8988T (cell line): Measurements from ENCODE around the gene SERPINB13.
"Not testable (repeated sequence)": the region's sequence is repeated elsewhere in the genome, so short reads cannot be mapped to it uniquely, and the experiment has no call there.

Experiments
- DNase-seq: peaks from one replicate; pipeline ENCODE4 v3.0.0; 2011

Gene SERPINB13

DNA sequence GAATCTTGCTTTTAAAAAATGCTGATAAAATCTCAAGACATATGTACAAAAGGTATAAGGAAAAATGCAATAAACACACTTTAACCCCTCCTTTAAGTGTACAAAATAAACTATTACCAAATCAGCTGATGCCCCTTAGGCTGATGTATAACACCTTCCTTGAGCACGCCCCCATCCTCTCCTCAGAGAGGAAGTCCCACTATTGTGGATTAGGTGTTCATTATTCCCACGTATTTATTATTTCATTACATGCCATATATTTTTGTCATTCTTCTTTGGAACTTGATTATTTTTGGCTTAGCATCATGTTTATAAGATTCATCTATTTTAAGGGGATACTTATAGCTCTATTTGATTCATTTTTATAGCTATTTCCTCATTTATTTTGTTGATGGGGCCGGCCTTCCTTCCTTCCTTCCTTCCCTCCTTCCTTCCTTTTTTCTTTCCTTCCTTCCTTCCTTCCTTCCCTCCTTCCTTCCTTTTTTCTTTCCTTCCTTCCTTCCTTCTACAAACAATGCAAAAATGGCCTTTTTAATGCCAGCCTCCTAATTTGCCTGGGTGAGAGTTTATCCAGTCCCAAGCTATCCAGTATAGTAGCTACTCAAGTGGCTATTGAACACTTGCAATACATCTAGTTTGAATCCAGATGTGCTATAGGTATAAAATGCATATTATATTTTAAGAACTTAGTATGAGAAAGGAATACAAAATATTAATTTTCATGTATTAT lies 4.0 kb downstream of the SERPINB13 start:
- DNase-seq, result no peak

DNA sequence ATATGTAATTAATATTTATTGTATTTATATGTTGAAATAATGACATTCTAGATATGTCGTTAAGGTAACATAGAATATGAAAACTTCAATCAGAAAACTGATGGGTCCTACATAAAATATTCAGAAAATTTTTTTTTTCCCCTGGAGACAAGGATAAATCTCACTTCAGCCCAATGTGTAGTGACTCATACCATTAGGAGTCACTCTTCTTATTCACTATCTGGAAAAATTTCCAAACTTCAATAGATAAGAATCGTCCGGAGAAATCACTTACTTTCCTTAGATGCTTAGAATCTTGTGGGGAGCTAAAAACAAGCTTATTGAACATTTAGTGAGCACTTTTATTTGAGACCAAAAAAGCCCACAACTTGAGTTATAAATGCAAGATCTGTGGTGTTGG lies 4.6 kb downstream of the SERPINB13 start:
- no peak for DNase-seq

DNA sequence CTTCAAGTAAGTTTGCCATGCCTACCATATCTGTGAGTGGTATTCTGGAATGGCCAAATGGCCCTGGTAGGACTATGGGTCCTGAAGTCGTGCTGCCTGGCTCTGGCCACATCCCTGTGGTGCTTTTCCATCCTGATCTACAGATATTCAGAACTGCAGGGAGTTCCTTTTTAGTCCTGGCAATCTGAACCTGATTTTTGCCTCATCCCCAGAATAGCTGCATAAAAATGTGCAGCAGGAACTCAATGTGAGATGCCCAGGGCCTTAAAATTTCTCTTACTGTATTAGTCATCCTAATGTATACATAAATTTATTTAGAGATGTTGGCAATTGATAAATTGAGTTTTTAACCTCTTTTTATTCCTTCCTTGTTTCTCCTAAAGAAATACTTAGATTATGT lies 5.3 kb downstream of the SERPINB13 start:
- DNase-seq, result no peak

DNA sequence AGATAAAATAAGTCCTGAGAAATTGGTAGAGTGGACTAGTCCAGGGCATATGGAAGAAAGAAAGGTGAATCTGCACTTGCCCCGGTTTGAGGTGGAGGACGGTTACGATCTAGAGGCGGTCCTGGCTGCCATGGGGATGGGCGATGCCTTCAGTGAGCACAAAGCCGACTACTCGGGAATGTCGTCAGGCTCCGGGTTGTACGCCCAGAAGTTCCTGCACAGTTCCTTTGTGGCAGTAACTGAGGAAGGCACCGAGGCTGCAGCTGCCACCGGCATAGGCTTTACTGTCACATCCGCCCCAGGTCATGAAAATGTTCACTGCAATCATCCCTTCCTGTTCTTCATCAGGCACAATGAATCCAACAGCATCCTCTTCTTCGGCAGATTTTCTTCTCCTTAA lies 9.8 kb downstream of the SERPINB13 start:
- DNase-seq, result no peak

DNA sequence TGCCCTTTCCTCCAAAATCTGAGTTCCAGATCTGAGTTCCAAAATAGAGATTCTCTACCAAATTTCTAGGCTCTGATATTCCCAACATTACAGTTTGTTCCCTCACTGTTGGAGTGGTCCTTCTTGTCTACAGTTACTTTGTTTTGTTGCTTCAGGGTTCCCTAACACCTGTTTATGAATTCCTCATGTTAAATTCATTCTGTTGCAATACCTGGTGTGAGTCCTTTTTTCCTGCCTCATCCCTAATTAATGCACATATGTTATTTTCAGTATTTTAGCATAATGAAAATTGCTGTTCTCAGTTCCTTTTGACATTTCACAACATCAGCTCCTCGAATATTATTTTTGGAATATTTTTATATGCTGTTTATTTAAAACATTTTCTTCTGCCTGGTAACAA lies 16.2 kb downstream of the SERPINB13 start:
- no peak for DNase-seq

DNA sequence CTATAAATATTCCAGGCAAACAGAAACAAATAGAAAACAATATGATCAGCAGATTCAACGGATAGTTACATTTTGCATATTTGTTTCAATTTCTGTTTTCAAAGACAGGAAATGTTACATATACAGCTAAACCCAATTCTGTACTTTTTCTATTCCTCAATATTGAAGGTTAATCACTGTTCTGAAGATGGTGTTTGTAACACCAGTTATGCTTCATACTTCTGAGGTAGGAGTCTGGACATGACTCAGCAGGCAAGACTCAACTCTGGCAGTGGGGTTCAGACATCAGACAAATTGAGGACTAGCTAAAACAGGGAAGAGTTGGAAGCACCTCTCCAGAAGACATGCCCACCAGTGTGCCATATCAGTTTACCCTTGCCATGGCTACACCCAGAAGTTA lies 16.6 kb downstream of the SERPINB13 start:
- no peak for DNase-seq

DNA sequence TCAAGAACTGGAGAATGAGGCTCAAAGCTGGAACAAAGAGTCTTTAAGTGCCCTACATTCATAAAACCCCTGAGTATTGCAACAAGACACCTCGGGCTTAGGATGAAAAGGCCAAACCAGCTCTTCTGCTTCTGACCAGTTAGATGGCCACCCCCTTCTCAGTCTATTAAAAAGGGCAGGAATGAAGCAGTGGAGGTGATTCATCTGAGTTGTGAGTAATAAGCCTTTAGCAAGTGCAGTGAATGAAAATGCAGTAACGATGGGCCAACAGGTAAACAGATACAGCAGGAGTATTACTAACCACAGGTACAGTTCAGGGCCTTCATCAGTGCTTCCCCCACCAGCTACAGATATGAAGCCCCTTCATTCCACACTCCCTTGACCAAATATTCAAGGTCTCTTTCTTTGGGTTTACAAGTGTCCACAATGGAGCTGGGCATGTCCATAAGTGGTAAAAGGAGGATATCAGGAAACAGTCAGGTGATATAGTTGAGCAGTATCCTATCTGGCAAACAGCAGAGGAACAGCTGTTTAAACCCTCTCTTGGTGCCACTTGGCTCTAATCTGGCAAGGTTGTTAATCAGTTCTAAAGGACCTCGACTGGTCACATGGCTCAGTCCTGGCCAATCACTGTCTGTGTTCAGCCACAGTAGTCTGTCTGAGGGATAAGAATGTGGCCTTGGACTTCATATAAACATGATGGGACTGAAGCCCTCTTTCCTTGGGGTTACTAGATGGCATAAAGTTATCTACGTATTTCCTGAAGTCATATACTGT lies 17.8 kb downstream of the SERPINB13 start:
- DNase-seq, result no peak

DNA sequence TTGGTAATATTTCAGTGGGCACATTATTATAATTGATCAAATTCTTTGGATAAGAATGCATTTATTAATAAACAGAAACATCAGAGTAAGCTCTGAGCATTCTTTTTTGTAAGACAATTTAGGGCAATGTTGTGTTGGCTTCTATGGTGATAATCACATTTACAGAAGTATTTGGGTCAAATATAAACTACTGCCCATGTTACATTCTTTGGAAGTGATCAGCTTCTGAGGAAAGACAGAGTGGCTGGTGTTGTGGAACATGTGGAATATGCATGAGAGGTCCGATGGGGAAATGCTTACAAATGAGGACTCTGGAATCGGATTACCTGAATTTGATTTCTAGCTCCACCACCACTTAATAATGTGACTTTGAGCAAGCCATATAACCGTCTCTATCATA lies 19.4 kb downstream of the SERPINB13 start:
- DNase-seq, result no peak

DNA sequence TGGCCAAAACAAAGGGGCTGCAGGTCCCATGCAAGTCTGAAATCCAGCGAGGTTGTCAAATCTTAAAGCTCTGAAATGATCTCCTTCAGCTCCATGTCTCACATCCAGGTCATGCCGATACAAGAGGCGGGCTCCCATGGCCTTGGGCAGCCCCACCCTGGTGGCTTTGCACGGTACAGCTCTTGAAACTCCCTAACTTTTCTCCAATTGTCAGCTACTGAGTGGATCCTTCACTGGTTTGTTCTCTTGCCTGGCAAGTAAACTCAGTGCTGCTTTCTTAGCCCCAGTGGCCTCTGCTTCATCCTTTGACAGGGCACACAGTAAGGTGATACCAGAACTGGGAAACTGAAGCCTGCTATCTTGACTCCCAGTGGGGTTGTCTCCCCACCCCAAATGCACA lies 26.3 kb downstream of the SERPINB13 start:
- no peak for DNase-seq

DNA sequence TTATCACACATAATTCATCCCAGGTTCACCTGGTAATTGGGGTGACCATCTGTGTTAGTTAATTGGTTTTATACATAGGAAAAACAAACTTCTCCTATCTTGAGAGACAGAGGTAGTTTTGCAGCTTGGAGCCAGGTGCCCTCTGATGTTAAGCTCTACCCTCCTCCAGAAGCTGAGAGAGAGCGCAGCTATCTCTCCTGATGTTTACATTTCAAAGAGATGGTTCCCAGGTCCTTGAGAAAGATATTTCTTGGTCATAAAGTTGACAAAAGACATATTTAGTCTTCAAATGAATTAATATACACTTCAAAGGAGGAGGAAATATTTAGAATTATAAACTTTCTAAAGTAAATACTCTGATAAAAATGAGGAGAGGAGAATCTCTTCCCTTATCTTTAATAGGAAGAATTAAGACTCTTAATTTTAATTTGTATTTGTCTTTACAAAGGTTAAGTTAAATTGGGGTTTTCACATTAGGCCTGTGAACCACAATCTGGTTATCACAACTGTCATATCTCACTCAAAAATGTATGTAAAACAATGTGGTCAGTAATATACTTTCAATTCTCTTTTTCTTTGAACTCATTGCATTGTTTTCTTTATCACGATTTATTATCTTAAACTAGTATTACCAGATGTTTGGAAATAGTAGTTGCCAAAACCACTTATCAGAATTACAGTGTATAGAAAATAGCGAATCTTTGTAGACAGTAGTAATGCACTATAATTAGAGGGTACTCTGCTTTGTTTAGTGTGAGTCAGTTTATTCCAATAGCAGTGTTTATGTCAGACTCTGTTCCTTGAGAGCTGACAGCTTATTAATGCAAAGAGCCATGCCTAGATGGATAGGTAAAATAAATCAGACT lies 30.1 kb downstream of the SERPINB13 start:
- no peak for DNase-seq

DNA sequence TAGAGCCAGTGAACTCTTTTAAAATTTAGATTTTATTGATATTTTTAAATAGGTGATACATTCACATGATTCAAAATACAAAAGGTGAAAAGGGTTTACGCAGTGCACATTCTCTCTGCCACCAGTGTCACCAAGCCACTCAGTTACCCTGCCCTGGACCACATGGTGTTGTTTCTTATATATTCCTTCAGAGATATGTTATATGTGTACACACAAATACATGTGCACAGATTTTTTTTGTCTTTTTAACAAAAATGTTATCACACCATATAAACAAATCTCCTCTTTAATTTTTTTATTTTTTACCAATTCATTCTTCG lies 30.7 kb downstream of the SERPINB13 start:
- DNase-seq, result no peak

DNA sequence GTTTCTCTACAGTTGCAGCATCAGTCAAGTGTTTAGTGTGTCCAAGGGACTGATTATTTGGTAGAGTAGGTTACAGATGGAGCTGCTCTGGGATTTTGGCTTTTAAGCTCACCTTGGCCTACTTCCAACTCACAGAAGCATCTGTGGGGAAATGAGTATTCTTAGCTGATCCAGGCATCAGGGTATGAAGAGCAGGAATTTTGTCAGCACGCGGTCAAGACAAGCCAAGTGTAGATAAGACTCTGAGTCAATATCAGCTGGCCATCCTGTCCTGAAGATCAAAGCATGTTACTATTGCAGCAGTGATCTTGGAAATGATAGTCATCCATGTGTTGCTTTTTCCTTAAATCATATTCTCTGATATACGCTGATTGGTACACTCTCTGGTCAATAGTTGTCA lies 32.5 kb downstream of the SERPINB13 start:
- no peak for DNase-seq

DNA sequence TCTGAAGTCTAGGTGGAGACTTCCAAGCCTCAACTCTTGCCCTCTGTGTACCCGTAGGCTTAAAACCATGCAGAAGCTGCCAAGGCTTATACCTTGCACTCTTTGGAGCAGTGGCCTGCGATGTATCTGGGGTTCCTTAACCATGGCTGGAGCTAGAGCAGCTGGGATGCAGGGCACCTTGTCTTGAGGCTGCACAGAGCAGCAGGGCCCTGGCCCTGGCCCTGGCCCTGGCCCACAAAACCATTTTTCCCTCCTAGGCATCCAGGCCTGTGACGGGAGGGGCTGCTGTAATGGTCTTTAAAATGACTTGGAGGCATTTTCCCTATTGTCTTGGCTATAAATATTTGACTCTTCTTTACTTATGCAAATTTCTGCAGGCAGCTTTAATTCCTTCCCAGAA lies 37.7 kb downstream of the SERPINB13 start:
- DNase-seq, result no peak

DNA sequence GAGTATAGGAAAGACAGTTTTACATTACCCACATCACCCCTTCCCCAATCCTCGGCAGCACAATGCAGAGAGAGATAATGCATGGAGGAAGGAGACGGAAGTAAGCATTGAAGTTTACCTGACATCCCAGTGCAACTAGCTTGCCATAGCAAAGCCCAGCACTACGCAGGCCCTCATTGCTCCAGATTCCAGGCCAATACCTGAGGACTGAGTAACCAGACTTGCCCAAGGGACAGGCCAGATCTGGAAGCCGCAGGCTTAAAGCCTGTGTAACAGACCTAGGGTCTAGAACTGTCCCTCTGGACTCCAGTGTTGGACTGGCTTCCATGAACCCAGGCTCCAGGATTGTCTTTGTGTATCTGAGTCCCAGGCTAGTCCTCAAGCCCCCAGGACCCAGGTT lies 39.3 kb downstream of the SERPINB13 start:
- no peak for DNase-seq

DNA sequence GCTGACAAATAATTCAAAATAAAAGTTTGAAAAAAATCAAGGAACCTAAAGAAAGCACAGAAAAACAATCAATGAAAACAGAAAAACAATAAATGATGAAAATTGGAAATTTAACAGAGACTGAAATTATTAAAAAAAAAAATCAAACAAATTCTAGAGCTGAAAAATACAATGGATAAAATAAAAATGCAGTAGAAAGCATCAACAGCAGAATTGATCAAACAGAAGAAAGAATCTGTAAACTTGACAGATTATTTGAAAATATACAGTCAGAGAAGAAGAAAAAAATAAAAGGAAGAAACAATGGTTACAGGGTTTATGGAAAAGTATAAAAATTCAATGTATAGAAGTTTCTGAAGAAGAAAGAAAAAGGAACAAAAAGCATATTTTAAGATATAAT lies 40.7 kb downstream of the SERPINB13 start:
- DNase-seq, result no peak

DNA sequence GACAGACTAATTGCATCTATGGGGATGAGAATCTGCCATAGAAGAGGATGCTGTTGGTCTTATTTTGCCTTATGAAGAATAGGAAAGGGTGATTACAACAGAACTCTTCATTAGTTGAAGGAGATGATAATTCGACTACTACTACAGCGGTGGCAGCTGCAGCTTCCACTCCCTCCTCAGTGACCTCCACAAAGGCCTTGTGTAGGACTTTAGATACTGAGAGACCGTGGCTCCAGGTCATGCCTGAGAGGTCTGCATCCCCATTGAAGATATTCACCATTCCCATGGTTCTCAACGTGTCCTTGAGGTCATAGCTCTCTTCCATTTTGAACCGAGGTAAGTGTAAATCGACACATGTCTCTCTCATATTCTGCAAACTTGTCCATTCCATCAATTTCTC lies 50.6 kb downstream of the SERPINB13 start:
- no peak for DNase-seq

DNA sequence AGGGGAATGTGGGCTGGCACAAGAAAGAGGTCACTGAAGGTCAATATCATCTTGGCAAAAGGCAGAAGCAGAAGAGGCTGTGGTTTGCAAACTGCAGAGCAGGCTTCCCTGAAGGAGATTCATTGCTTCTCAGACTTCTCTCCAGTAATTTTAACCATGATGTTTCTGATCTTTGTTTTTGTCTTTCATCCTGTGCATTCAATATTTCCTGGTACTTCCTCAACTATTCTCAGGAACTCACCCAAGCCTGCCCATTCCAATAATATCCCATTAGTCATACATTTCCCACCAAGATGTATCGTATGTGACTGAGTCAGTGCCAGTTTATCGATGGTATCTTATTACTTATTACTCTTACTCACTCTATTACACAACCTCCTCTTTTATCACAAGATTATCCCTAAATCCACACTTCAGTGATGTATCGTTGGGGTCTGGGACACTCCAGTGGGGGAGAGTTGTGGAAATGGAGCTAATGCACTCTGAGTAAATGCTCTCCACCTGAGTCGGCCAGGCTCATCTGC lies 54.1 kb downstream of the SERPINB13 start:
- not testable (repeated sequence) for DNase-seq

DNA sequence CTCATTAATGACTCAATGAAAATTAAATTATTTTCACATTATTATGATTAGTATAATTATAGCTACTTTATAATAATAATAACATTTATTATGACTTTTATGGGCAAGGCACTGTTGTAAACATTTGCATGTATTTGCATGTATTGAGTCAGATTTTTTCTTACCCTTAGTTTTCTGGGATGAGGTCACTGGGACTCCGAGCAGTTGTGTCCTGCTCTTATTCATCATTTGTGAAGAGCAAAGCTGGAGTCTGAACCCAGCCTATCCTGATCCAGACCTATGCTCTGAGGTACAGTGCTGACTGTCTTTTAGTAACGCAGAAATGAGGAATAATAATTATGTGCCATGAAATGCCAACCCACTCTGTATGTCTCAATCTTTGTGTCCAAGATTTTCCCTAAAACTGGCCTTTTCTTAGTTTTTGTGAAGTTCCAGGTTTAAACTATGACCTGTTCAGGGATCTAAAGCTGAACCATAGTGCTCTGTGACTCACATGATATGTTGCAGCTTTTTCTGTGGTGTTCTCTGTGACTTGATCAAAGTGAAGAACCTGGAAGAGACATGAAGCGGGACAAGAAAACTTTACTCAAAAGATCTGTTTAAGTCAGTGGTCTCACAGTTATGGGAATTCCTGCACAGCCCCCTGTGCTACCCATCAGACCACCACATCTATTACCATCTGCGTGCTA lies 55.7 kb downstream of the SERPINB13 start:
- DNase-seq, result not testable (repeated sequence)

DNA sequence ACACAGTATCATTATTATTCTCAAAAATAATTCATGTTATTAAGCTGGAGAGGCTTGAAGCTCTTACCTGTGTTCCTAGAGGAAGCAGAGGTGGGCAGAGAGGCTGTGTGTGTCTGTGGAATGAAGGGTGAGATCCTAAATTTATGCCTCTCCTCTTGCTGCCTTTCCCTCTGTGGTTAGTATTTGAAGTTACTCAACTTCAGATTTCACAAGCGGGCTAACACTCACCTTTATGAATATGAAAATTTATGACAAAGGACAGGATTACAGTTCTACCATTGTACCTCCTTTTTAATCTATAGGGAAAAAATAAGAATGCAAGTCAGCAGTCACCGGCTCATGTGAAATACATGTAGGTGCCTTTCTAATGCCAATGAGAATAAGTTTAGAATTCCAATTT lies 57.0 kb downstream of the SERPINB13 start, which contains the start of gene SERPINB4:
Gene SERPINB4, minus strand, starts transcription at position 115 of the 400 bp plus-strand sequence. CDS start 679 bp downstream, outside the sequence.
- not testable (repeated sequence) for DNase-seq

DNA sequence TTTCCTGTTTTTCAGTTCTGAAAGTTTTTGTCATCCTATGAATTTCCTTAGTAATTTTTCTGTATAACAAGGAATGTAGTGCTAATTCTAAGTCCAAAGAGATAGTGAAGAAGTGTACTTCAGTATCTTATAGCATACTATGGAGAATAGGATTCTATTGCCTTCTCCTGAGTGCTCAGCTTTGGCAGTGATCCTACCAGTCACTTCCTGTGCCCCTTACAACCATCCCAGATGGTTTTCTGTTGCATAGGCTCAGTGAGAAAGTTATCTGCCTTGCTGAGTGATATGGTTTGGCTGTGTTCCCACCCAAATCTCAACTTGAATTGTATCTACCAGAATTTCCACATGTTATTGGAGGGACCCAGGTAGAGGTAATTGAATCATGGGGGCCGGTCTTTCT lies 57.6 kb downstream of the SERPINB13 start:
- not testable (repeated sequence) for DNase-seq

DNA sequence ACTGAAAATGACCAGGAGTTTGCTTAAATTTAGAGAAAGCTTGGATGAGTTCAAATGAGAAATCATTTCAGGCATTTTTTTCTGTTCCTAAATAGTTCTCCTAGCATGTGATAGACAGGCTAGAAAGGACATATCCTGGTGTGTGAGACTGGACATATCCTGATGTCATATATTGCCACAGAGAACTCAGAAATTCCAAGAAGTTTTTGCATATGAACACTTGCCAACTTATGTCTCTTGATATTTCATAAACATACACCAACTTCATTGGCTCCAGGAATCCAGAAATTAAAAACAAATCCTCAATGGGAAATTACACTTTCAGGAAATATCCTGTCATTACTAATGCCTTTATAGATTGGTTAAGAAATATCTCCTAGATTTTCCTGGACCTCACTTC lies 59.8 kb downstream of the SERPINB13 start:
- no peak for DNase-seq

DNA sequence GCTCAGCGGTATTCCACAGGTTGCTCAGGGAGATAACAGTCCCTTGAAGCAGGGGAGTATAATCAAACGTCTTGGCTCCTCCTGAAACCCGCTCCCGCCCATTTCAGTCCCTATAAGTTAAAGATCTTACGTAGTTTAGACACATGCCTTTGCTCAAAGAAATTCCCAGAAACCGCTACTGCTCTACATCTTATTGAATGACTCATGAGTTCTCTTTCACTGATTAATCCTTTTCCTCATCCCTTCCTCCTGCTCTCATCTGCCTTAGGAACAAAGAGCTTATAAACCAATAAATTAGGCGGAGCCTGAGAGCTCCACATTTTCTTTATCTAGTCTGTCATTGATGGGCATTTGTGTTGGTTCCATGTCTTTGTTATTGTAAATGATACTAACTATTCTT lies 61.1 kb downstream of the SERPINB13 start:
- DNase-seq, result no peak
